T47D (cell line): ENCODE results near the gene GAS6.

Source experiments
- DNase-seq, 2 experiments: peaks; one replicate each; pipeline versions ENCODE4 v3.0.0 to v3.0.0-alpha.2; 2011 to 2012; ENCODE audit warnings: low read depth in 1 of 2, low spot score in 1 of 2
- JUND ChIP-seq: IDR thresholded peaks from 2 replicates; pipeline ENCODE4 v1.6.1; 2012; ENCODE audit warnings: low read depth
- in situ Hi-C: cut with HindIII; loops from 2 replicates; pipeline ENCODE4 v1.10.0; 2016; ENCODE audit warnings: low sequenced_read_pairs, low pct_unique_long_range_greater_than_20kb

Gene GAS6

GRCh38 chr13:113784645-113785024 lies 79.2 kb downstream of the GAS6 start:
- no peak for DNase-seq
- TF ChIP-seq JUND, result no peak
- in situ Hi-C loops, result no loop called here

GRCh38 chr13:113783966-113784644 lies 79.8 kb downstream of the GAS6 start:
- in situ Hi-C loops, result no loop called here
- no peak for TF ChIP-seq JUND
- DNase-seq, result no peak

GRCh38 chr13:113783200-113783881 lies 80.5 kb downstream of the GAS6 start:
- TF ChIP-seq JUND, result no peak
- in situ Hi-C loops, result no loop called here
- DNase-seq, result peak in 1 of 2 experiments; percentile 24

DNA sequence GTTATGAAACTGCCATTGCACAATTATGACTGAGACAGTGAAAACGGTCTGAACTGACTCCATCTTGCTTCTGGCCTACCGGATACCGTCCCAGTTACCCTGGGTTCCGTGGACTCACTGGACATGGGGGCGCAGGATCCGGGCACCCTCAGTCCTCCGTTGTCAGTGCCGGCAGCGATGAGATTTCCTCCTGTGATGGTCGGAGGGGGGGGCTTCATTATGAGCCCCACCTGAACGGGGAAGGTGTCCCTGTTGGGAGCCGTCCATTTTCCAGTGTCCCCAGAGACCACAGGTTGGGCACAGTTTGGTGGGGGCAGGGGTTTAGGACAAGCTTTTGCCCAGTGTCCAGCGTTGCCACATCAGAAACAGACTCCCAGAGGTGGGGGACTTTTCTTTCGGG lies 81.4 kb downstream of the GAS6 start:
- TF ChIP-seq JUND, result no peak
- in situ Hi-C loops, result no loop called here
- no peak for DNase-seq

DNA sequence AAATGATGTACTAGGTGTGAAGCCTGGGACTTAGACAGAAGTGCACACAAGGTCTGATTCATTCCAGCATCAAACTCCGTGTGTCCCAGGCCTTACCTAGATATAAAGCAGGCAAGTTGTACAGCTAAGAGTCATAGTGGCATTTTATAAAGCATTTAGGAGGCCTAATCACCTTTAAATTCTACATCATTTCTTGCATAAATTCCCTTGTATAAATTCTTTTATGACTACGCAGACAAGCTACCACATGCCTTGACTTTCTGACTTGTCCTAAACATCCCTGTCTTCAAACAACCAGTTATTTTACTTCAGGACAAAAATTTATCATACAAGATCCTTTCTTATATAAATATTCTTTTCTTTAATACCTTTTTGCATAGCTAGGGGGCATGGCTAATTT lies 82.3 kb downstream of the GAS6 start:
- TF ChIP-seq JUND, result no peak
- in situ Hi-C loops, result no loop called here
- DNase-seq, result no peak

DNA sequence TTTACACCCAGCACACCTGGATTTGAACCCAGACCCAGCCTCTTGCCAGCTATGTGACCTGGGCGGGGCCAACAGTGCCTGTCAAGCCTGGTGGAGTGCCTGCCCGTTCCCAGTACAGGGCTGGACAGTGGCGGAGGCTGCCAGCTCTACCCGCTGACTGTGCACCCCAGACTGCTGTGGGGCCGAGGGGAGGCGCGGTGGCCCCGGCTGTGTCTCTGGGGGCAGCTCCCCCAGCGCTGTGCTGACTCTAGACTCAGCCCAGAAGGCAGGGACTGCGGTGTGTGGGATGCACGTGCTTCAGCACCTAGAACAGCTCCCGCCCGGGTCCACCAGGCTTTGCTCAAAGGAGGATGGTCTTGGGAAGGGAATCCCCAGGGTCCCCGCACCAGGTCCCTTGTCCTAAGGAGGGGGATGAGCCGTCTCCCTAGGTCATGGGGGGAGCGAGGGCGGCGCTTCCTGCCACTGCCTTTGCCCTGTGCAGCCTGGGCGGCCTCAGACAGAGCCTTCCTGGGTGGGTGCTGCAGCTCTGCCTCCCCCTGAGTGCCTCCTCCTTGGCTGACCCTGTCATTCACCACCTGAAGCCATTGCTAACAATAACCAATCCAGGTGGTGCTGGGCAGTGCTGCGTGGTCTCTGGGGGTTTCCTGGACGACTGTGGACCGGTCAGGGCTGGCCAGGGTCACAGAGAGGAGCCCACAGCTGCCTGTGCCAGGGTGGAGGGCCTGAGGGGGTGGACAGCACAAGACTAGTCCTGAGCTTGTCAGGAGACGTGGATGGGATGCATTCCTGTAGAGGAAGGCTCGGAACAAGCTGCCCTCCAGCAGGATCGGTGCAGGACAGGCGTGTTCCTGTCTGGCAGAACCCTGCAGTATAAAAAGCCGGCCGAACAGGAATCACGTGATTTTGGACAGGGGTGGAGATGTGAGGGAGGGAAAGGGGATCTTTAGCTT lies 86.3 kb downstream of the GAS6 start:
- peak; percentile 65 to 84 for DNase-seq
- TF ChIP-seq JUND, result no peak
- in situ Hi-C loops, result no loop called here

DNA sequence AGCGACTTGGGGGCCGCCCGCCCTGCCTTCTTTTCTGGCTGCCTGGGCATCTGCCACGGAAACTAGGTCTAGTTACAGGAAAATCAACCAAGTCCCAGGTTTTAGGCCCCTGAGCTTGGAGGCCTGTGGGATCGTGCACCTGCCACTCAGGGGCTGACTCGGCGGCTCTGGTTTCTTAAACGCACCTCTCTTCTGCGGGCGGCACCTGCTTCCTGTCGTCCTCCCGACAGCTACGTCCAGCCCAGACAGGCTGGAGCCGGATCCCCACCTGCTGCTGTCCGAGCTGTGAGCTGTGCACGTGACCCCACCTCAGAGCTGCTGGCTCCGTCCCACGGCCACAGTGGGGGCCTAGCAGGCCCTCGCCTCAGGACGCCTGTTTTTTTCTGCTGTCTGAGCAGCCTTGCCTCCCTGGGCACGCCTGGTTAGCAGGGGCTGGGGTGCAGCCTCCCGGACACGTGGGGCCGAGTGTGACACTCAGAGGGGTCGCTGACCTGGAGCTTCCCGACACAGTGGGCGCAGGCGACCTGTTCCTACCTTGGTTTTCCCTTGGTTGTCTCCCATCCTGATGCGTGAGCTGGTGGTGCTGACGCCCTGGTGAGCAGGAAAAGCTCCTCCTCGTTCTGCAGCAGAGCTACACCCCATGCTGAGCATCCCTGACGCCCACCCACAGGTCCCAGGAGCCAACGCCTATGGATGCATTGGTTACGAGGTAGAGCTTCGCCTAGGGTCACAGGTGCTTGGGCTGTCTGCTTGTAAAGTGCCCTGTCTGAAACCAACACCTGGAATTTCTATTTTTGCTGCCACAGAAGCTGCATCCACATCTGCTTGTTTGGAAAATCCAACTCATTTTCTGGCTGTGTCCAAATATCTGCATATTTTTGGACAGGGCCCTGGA lies 87.4 kb downstream of the GAS6 start:
- DNase-seq, result no peak
- no peak for TF ChIP-seq JUND
- in situ Hi-C loops, result no loop called here

DNA sequence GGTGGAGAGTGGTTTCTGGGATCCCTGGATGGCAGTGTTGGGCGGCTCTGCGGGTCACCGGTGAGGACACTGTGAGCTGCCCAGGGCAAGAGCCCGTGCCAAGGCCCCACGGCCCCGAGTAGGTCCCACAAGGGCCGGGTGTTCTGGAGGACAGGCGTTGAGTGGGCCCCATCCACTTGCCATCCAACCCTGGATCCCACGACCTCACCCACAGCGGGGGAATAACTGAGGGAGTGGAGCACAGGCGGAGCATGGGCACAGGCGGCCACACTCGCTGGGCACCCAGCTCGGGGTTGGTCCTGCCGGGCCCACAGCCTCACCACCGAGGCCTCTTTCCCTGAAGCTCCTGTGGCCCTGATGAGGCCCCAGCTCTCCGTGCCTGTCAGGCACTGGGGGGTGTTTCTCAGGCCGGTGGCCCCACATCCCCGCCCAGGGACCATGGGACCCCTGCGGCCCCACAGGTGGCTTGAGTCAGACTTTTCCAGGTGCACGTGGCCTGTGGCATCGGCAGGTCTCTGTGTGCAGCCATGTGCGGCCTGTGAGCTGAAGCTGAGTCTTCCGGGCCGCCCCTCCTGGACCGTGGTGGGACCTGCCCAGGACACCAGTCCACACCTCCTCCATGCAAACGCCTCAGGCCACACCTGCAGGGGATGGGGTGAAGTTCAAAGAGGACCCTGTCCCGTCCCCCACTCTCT lies 88.3 kb downstream of the GAS6 start:
- DNase-seq, result no peak
- TF ChIP-seq JUND, result no peak
- in situ Hi-C loops, result no loop called here

DNA sequence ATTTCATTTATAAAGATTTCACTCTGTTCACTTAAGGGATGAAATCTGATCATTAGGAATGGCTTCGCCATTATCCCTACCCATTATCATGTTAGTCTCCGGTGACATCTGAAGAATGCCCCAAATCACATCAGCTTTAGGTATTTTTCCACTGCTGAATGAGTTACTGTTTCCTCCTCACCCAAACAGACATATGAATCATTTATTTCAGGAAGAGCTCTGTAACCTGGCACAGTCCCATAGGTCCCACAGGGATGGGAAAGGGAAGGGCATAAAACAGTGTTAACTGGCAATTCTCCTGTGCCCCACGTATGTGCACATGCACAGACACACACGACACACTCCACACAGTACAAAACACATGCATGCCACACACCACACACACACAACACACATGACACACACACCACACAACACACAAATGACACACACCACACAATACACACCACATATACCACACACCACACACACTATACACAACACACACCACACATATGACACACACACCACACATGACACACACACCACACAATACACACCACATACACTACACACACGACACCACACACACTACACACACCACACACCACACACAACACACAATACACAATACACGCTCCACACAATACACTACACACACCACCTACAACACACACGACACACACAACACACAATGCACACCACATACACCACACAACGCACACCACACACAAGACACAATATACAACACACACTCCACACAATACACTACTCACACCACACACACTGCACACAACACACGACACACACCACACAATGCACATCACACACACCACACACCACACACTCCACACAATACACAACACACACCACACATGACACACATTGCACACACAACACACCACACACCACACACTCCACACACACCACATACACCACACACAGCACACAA lies 89.4 kb downstream of the GAS6 start:
- no peak for TF ChIP-seq JUND
- in situ Hi-C loops, result no loop called here
- no peak for DNase-seq

DNA sequence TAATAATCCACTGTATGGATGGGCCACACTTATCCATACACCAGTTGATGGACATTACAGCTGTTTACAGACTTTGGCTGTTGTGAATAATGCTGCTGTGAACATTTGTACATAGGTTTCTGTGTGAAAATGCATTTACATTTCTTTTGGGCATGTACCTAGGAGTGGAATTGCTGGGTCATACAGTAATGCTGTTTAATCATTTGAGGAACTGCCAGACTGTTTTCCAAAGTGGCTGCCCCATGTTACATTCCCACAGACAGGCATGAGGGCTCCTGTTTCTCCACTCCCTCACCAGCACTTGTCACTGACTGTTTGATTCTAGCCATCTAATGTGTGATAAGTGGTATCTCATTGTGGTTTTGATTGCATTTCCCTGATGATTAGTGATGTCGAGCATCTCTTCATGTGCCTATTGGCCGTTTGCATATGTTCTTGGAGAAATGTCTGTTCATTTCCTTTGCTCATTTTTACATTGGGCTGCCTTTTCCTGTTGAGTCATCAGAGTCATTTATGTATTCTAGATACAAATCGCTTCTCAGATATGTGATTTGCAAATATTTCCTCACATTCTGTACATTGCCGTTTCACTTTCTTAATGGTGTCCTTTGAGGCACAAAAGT lies 92.1 kb downstream of the GAS6 start:
- no peak for DNase-seq
- in situ Hi-C loops, result no loop called here
- no peak for TF ChIP-seq JUND
